ENCODE results near the gene GGTLC2.

The GGTLC2 gene

DNA sequence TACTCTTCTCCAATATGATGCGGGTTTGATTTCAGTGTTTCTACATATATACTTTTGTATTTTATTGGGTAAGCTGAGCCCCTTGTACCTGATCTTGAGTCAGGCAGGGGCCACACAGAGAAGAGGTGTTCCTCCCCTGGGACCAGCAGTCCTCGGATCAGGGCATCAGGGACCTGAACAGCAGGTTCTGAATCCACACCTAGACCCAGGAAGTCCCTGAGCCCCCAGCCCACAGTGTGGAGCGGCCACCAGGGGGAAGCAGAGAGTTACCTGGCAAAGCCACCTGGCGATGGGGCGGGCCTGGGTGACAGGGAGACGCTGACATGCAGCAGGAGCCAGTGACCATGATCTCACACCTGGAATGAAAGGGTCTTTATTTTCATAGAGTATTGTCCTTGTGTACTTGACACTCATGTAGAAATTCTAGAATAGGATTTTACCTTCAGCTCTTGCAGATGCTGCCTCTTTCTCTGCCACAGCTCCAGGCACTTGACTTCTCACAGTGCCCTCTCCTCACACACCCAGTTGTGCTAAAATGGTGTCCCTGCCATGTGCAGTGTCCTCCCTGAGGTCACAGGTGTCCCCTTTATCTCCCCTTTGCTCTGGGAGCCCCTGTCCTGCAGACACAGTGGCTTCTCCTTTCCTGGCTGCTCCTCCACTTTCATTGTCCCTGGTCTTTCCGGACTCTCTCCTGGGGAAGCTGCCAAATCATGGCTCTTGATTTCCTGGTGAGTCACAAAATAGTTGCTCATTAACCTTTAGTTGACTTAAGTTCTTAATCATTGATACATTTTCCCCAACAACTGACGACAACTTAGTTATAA lies 48.5 kb downstream of the GGTLC2 start:
- DNase-seq: peak; percentile 9 to 45

- no peak for DNase-seq
Measured at GRCh38 chr22:22693531-22693884, 49.1 kb downstream of the GGTLC2 start.

GRCh38 chr22:22694106-22694505 lies 49.7 kb downstream of the GGTLC2 start:
- no peak for DNase-seq

DNA sequence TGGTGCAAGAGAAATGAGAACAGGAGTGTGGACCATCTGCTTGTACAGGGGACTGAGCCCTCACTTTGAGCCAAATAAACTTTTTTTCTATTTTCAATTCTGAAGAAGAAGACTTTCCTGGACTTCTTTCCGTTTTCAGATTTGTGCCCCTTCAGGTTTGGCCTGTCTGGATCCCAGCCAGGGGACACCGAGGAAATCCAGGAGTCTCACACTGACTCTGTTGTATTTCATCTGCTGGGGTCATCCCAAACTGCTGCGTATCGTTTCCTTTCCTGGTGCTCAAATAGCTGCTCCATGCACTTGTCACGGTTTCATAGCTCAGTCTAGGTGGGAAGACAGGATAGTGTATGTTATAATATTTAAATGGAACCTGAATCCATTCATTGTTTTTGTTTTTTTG lies 51.7 kb downstream of the GGTLC2 start:
- no peak for DNase-seq
